H1 (cell line): ENCODE measurements around the gene NOC2L. TPM values are rescaled to one million over a fixed set of nuclear protein-coding genes. Genes with fewer than 3 reads are reported as not detected.

Source experiments
- CTCF ChIA-PET: fragments of 300-600 bp; sonication (Branson Sonifier 250); formaldehyde crosslinking; loops from one replicate; lab custom pipeline; 2021; ENCODE audit not compliant: partially characterized antibody; lab: Charles Lee
- POLR2A ChIA-PET: fragments of 300-600 bp; sonication (Branson Sonifier 250); formaldehyde crosslinking; loops from one replicate; lab custom pipeline; 2021; ENCODE audit warnings: inconsistent platforms; ENCODE audit not compliant: partially characterized antibody; lab: Charles Lee
- DNase-seq, 2 experiments: peaks; one replicate each; pipeline versions ENCODE4 v3.0.0 to v3.0.0-alpha.2; 2010 to 2022; ENCODE audit warnings: low spot score in 2 of 2, low read depth in 1 of 2, mixed read lengths in 1 of 2
- FAIRE-seq: peaks from 2 replicates; lab custom pipeline; 2011; peaks lifted over from hg19 to GRCh38; lab: Jason Lieb, UNC
- H2AFZ ChIP-seq: 2 replicates; pipeline ENCODE4 v1.8.1; 2012; ENCODE audit warnings: low read length, inconsistent platforms
- H2AK5ac ChIP-seq: 2 replicates; pipeline ENCODE4 v1.6.1; 2013; ENCODE audit warnings: low read depth, low read length
- H2BK120ac ChIP-seq: replicated peaks from 2 replicates; pipeline ENCODE3; 2013; ENCODE audit warnings: low read depth, low read length, inconsistent platforms
- H2BK12ac ChIP-seq: 2 replicates; pipeline ENCODE4 v1.6.1; 2013; ENCODE audit warnings: low read depth, low read length
- H2BK15ac ChIP-seq: 2 replicates; pipeline ENCODE4 v1.6.1; 2013; ENCODE audit warnings: low read length
- H2BK20ac ChIP-seq: 2 replicates; pipeline ENCODE4 v1.6.1; 2013; ENCODE audit warnings: low read length
- H2BK5ac ChIP-seq: 2 replicates; pipeline ENCODE4 v1.6.1; 2013; ENCODE audit warnings: low read depth, low read length
- H3K14ac ChIP-seq: 2 replicates; pipeline ENCODE4 v1.6.1; 2013; ENCODE audit warnings: inconsistent platforms; ENCODE audit not compliant: insufficient read length
- H3K18ac ChIP-seq: 2 replicates; pipeline ENCODE4 v1.6.1; 2013; ENCODE audit warnings: low read length; ENCODE audit errors: extremely low read depth
- H3K23ac ChIP-seq: 2 replicates; pipeline ENCODE4 v1.6.1; 2013; ENCODE audit warnings: inconsistent platforms; ENCODE audit not compliant: insufficient read length
- H3K23me2 ChIP-seq: 2 replicates; pipeline ENCODE4 v1.6.1; 2013; ENCODE audit warnings: low read depth, low read length
- H3K27ac ChIP-seq: 2 replicates; pipeline ENCODE4 v1.6.1; 2011; ENCODE audit warnings: low read depth, low read length, inconsistent platforms
- H3K27me3 ChIP-seq, 4 experiments: replicated peaks in 1 of 4; 1 replicate in 1 of 4; 2 replicates in 3 of 4; pipeline versions ENCODE4 v1.6.1 to v1.8.1; 2011 to 2013; ENCODE audit warnings: low read length in 3 of 4, mild to moderate bottlenecking in 3 of 4, inconsistent platforms in 2 of 4, mixed read lengths in 2 of 4, moderate library complexity in 1 of 4; ENCODE audit not compliant: control insufficient read depth in 3 of 4, insufficient read depth in 3 of 4; ENCODE audit errors: extremely low read depth in 1 of 4
- H3K36me3 ChIP-seq, 4 experiments: 2 replicates each; pipeline versions ENCODE4 v1.6.1 to v1.8.1; 2011 to 2013; ENCODE audit warnings: mild to moderate bottlenecking in 4 of 4, low read length in 3 of 4, moderate library complexity in 2 of 4, control low read depth in 1 of 4, inconsistent platforms in 1 of 4; ENCODE audit not compliant: insufficient read depth in 4 of 4, control insufficient read depth in 2 of 4
- H3K4ac ChIP-seq: replicated peaks from 2 replicates; pipeline ENCODE3; 2013; ENCODE audit warnings: low read length, low read depth, mixed read lengths, inconsistent platforms; ENCODE audit not compliant: insufficient read length
- H3K4me1 ChIP-seq, 4 experiments: replicated peaks in 1 of 4; 1 replicate in 1 of 4; 2 replicates in 3 of 4; pipeline versions ENCODE4 v1.6.1 to v1.8.1; 2011 to 2013; ENCODE audit warnings: low read length in 3 of 4, inconsistent platforms in 2 of 4, mixed read lengths in 1 of 4; ENCODE audit not compliant: insufficient read depth in 4 of 4, control insufficient read depth in 3 of 4
- H3K4me2 ChIP-seq, 2 experiments: 2 replicates each; pipeline versions ENCODE4 v1.6.1 to v1.8.1; 2011 to 2013; ENCODE audit warnings: low read depth in 2 of 2, low read length in 2 of 2, control low read depth in 1 of 2, inconsistent platforms in 1 of 2, mild to moderate bottlenecking in 1 of 2; ENCODE audit not compliant: insufficient read depth in 1 of 2
- H3K4me3 ChIP-seq, 4 experiments: fragments of 200-600, 300-600 bp in 1 of 4; sonication (generic), shearing (Covaris generic), sonication (Bioruptor Twin) in 1 of 4; 2 replicates each; pipeline versions ENCODE4 v1.5.1 to v1.8.1; 2011 to 2016; ENCODE audit warnings: low read length in 4 of 4, low read depth in 3 of 4, control low read depth in 2 of 4, inconsistent platforms in 2 of 4, mild to moderate bottlenecking in 2 of 4, mixed read lengths in 1 of 4, moderate library complexity in 1 of 4; ENCODE audit not compliant: insufficient read depth in 2 of 4; ENCODE audit errors: extremely low read depth in 1 of 4
- H3K56ac ChIP-seq: replicated peaks from 2 replicates; pipeline ENCODE3; 2013; ENCODE audit warnings: low read depth, mild to moderate bottlenecking, mixed read lengths, low read length, inconsistent platforms; ENCODE audit not compliant: insufficient read length
- H3K79me1 ChIP-seq: 2 replicates; pipeline ENCODE4 v1.6.1; 2013; ENCODE audit warnings: low read depth, low read length, control low read depth
- H3K79me2 ChIP-seq, 2 experiments: 2 replicates each; pipeline versions ENCODE4 v1.6.1 to v1.8.1; 2012 to 2013; ENCODE audit warnings: low read length in 2 of 2, mild to moderate bottlenecking in 2 of 2, inconsistent platforms in 1 of 2; ENCODE audit not compliant: insufficient read depth in 2 of 2, control insufficient read depth in 1 of 2
- H3K9ac ChIP-seq, 4 experiments: replicated peaks in 1 of 4; 1 replicate in 1 of 4; 2 replicates in 3 of 4; pipeline versions ENCODE4 v1.6.1 to v1.8.1; 2011 to 2013; ENCODE audit warnings: low read depth in 3 of 4, low read length in 3 of 4, control low read depth in 2 of 4, mild to moderate bottlenecking in 2 of 4, moderate library complexity in 2 of 4, inconsistent platforms in 1 of 4; ENCODE audit errors: extremely low read depth in 1 of 4
- H3K9me3 ChIP-seq, 2 experiments: 2 replicates each; pipeline versions ENCODE4 v1.6.1 to v1.8.1; 2012 to 2013; ENCODE audit warnings: mild to moderate bottlenecking in 2 of 2, moderate library complexity in 2 of 2, control low read depth in 1 of 2, inconsistent platforms in 1 of 2, low read depth in 1 of 2, low read length in 1 of 2, mixed read lengths in 1 of 2; ENCODE audit not compliant: insufficient read depth in 2 of 2
- H4K20me1 ChIP-seq, 2 experiments: replicated peaks in 1 of 2; 2 replicates each; pipeline versions ENCODE3 to v1.8.1; 2011 to 2013; ENCODE audit warnings: inconsistent platforms in 2 of 2, low read length in 2 of 2, mild to moderate bottlenecking in 1 of 2; ENCODE audit not compliant: insufficient read depth in 2 of 2, control insufficient read depth in 1 of 2
- H4K5ac ChIP-seq: 2 replicates; pipeline ENCODE4 v1.6.1; 2013; ENCODE audit warnings: low read length, low read depth, mixed read lengths, inconsistent platforms; ENCODE audit not compliant: insufficient read length
- H4K8ac ChIP-seq: 2 replicates; pipeline ENCODE4 v1.8.0; 2013; ENCODE audit warnings: mild to moderate bottlenecking, moderate library complexity, low read length, inconsistent platforms; ENCODE audit not compliant: insufficient read depth; ENCODE audit errors: extremely low read depth
- H4K91ac ChIP-seq: replicated peaks from 2 replicates; pipeline ENCODE3; 2013; ENCODE audit warnings: low read length, mixed read lengths, inconsistent platforms; ENCODE audit not compliant: insufficient read length
- EGR1 ChIP-seq: IDR thresholded peaks from 2 replicates; pipeline ENCODE4 v1.6.1; 2011; ENCODE audit warnings: low read depth, low read length, borderline replicate concordance
- WGBS, 2 experiments: shearing (Covaris generic) in 1 of 2; methylation state at CpG; one replicate each; pipeline versions ENCODE4 v1.1.6 to v1.1.7; 2013 to 2015; ENCODE audit warnings: low lambda C conversion rate in 2 of 2, mixed read lengths in 2 of 2, inconsistent platforms in 1 of 2, low coverage in 1 of 2, missing lambda C conversion rate in 1 of 2; ENCODE audit not compliant: insufficient replicate concordance in 2 of 2, insufficient coverage in 1 of 2, insufficient read length in 1 of 2; ENCODE audit errors: extremely low coverage in 1 of 2, missing lambda C conversion rate in 1 of 2; 5-methylcytosine and 5-hydroxymethylcytosine counted together
- polyA plus RNA-seq, 7 experiments: library from polyadenylated mRNA; depleted of rRNA in 3 of 7; stranded (reverse) in 5 of 7; unstranded in 2 of 7; fragments of >200 nt in 5 of 7; fragments of 200-250 nt in 2 of 7; gene quantifications; 1 replicate in 5 of 7; 2 replicates in 1 of 7; 4 replicates in 1 of 7; pipeline versions ENCODE4 v1.2.1 to v1.2.3, GENCODE V29; 2011 to 2013; ENCODE audit warnings: missing spikeins in 2 of 7, mixed read lengths in 2 of 7
- total RNA-seq: library from RNA; stranded (reverse); fragmentation: NEBNext Ultra II Directional; extraction: Animal tissue kit (Norgen Biotek cat#: 25700); gene quantifications from 2 replicates; pipeline ENCODE4 v1.2.1, GENCODE V29; 2021

Gene NOC2L
- total and polyA plus RNA-seq, 2 of the 8 experiments (the other 6 are each of a cell fraction or from before 2014, with no cell fraction given), result 74.7 to 130 TPM

- WGBS, 2 experiments, result 85% methylated on average over 8 of the region's 10 CpGs; no CpG with 5 or more reads in 1 of the 2 experiments
- H2BK120ac ChIP-seq, result no peak overlapping the region
- H3K27ac ChIP-seq, result no peak overlapping the region
- no peak for DNase-seq
- no peak overlapping the region for H3K4me2 ChIP-seq
- H2BK15ac ChIP-seq, result no peak overlapping the region
- no peaks in the 10 kb centered on the region for H3K9me3 ChIP-seq
- no peak overlapping the region for H3K23ac ChIP-seq
- H3K18ac ChIP-seq, result no peak overlapping the region
- H3K4me3 ChIP-seq, result no peak overlapping the region
- H2BK20ac ChIP-seq, result no peak overlapping the region
- ChIA-PET POLR2A (interaction anchor here (0.9 to 4.0 kb wide), 3 partner anchors 12 to 14 kb away, joined by 3 to 28 read pairs (median 14); no protein-coding TSS in a partner anchor), CTCF (interaction anchor here (1.3 to 4.6 kb wide), 3 partner anchors 12 to 31 kb away, joined by 3 to 45 read pairs (median 18); partner anchors contain the start of gene NOC2L)
- H3K14ac ChIP-seq, result no peak overlapping the region
- H4K8ac ChIP-seq, result no peak overlapping the region
- H4K20me1 ChIP-seq, result peaks cover 22 to 24% of the 10 kb centered on the region in 2 experiments
- no peak overlapping the region for H3K9ac ChIP-seq
- H3K36me3 ChIP-seq, result peaks cover 0 to 8% (median 0%) of the 10 kb centered on the region in 4 experiments; a peak in 1 of 8 replicates
- H3K23me2 ChIP-seq, result peaks cover 6% of the 10 kb centered on the region; the same call in 1 of the 2 replicates
- FAIRE-seq, result no peak
- H2AK5ac ChIP-seq, result no peak overlapping the region
- no peak overlapping the region for H4K91ac ChIP-seq
- peaks cover 0 to 28% (median 12%) of the 10 kb centered on the region in 4 experiments; a peak in 6 of 7 replicates for H3K4me1 ChIP-seq
- H3K4ac ChIP-seq, result no peak overlapping the region
- TF ChIP-seq EGR1, result no peak
- H3K79me1 ChIP-seq, result no peaks in the 10 kb centered on the region
- H4K5ac ChIP-seq, result no peak overlapping the region
- no peak overlapping the region for H3K56ac ChIP-seq
- H3K79me2 ChIP-seq, result no peaks in the 10 kb centered on the region
- no peak overlapping the region for H2AFZ ChIP-seq
- H3K27me3 ChIP-seq, result peaks cover 84 to 99% (median 96%) of the 10 kb centered on the region in 4 experiments
- no peak overlapping the region for H2BK12ac ChIP-seq
- H2BK5ac ChIP-seq, result no peak overlapping the region
Observed at GRCh38 chr1:927748-928147, 31.3 kb downstream of the NOC2L start.
